ENCODE measurements around the gene DIS3L2.

The DIS3L2 gene

DNA sequence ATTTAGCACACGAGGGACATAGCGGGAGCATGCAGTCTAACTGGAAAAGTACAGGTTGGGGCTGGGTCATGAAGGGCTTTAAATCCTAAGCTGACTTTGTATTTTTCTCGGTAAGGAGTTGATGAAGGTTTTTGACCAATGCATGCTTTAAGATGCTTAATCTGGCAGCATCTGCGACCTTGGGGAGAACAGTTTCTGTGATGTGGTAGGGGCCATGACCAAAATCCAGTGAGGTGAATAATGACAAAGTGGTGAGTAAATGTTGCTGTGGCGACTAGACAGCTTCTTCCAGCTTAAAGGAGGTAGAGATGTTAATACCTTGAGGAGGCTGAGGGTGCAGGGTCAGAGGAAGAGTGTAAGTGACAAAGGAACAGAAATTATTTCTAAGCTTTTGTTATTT lies 242.4 kb downstream of the DIS3L2 start:
- DNase-seq = no peak

DNA sequence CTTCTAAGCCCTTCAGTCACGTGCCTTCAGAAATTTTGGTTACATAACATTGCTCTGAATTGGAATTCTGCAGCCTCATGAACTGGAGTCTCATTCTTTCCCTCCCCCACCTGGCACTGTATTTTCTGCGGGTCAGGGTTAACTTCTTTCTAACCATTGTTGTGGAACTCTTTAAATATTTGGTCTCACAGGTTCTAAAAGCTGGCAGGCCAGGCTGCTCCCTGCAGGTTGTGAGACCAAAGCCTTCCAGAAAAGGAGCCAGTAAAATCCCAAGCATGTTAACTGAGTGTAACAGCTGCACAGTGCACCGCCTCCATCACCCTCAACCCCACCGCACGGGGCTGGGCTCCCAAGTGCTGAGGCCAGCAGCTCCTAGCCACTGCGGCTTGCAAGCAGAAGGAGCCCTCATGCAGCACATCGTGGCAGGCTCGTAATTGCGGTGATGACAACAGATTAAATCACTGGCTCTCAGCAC lies 243.0 kb downstream of the DIS3L2 start:
- no peak for DNase-seq

- DNase-seq = no peak
Measured at GRCh38 chr2:232207174-232207573, 245.7 kb downstream of the DIS3L2 start.

- no peak for DNase-seq
Measured at GRCh38 chr2:232210306-232210705, 248.8 kb downstream of the DIS3L2 start.

- no peak for DNase-seq
Measured at GRCh38 chr2:232211743-232212686, 250.5 kb downstream of the DIS3L2 start.

DNA sequence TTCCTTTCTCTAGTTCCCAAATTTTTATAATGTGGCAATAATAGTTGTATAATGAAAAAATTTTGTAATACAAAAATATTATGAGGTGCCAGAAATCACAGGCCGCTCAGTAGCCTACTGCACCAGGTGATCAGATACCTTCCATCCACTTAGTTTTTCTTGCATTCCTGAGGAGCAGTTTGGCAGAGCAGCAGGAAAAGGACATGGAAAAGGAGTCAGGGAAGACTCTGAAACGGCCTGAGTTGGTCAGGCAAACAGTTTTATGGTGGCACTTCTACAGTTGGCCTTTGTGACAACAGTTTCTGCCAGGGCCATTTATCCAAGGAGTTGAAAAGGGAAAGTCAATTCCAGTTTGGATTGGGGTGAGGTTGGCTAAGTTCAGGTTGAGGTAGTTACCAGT lies 251.7 kb downstream of the DIS3L2 start:
- DNase-seq = no peak

DNA sequence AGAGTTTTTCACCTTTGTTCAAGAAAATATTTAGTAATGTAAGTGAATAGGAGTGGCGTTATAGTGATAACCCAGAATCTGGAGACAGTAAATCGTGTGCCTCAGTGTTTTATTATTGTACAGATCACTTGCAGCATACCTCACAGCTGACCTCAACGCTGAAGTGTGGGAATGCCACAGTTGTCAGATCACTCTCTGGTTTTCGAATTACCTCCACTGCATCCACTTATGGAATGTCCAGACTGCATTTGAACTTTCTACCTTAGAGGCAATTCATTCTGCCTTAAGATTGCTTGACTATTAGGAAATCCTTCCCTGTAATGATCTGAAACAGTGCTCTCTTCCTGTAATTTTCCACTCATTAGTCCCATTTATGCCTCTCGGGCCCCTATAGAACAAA lies 252.5 kb downstream of the DIS3L2 start:
- no peak for DNase-seq

DNA sequence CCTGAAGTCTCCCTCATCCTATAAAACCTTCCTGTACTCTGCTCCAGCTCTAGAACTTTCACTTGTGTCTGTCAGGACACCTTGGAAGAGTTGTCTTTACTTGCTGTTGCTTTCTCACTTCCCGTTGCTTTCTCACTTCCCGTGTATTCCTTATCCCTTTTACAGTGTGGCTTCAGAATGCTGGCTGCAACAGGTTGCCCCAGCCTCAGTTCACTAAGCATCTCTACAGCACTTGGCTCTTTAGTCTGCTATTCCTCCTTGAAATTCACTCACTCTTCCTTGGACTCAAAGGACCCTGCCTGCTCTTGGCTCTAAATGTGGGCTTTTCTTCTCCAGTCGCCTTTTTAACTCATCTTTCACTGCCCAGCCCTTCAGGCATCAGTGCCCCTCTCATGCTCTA lies 254.5 kb downstream of the DIS3L2 start:
- DNase-seq = no peak

- DNase-seq = no peak
Measured at GRCh38 chr2:232218778-232219495, 257.4 kb downstream of the DIS3L2 start.

- DNase-seq = no peak
Measured at GRCh38 chr2:232219496-232219870, 258.0 kb downstream of the DIS3L2 start.

DNA sequence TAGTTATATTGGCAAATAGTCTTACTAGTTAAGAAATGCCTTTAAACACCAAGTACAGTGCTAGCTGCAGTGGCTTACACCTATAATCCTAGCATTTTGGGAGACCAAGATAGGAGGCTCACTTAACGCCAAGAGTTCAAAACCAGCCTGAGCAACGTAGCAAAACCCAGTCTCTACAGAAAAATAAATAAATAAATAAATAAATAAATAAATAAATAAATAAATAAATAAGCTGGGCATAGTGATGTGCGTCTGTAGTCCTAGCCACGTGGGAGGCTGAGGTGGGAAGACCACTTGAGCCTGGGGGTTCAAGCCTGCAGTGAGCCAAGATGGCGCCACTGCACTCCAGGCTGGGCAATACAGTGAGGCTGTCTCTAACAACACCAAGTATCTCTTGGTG lies 258.4 kb downstream of the DIS3L2 start:
- DNase-seq = no peak

- DNase-seq = no peak
Measured at GRCh38 chr2:232225429-232225828, 263.9 kb downstream of the DIS3L2 start.

GRCh38 chr2:232225895-232226294 lies 264.4 kb downstream of the DIS3L2 start:
- no peak for DNase-seq

GRCh38 chr2:232228332-232228731 lies 266.8 kb downstream of the DIS3L2 start:
- DNase-seq = no peak

- no peak for DNase-seq
Measured at GRCh38 chr2:232228971-232229894, 267.7 kb downstream of the DIS3L2 start.

DNA sequence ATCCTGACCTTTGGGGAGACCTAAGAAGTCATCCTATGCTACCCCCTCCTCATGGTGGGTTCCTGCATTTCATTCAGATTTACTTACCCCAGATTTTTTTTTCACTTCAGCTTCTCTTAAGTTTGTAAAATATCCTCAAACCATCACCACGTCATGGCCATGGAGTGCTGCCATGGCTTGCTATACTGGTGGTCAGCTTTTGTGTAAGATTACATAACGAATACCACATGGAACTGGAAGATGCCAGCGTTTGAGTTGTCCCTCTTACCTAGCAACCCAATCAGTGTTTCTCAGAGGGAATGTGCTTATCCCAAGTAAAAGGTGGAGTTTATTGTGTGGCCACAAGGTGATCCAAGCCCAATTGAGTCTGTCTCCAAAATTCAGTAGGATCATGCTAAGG lies 268.4 kb downstream of the DIS3L2 start:
- no peak for DNase-seq

- no peak for DNase-seq
Measured at GRCh38 chr2:232230560-232230959, 269.0 kb downstream of the DIS3L2 start.

DNA sequence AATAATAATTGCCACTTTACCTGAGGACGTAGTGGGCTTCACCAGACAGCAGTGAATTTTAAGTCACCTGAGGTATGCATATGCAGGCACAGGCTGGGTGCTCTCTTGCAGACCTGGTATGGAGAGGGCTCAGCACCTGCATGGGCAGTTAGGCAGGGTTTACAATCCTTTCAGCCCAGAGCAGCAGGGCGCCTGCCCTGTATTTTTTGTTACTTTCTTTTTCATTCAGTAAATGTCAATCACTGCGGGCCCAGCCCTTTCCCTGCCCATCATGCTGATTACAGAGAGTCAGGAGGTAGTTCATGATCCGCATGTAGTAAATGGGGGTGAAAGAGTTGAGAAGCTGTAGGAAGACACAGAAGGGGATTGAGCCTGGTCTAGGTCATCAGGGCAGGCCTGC lies 270.0 kb downstream of the DIS3L2 start:
- DNase-seq = no peak

- no peak for DNase-seq
Measured at GRCh38 chr2:232232915-232233314, 271.4 kb downstream of the DIS3L2 start.

- DNase-seq = no peak
Measured at GRCh38 chr2:232234922-232235615, 273.6 kb downstream of the DIS3L2 start.

DNA sequence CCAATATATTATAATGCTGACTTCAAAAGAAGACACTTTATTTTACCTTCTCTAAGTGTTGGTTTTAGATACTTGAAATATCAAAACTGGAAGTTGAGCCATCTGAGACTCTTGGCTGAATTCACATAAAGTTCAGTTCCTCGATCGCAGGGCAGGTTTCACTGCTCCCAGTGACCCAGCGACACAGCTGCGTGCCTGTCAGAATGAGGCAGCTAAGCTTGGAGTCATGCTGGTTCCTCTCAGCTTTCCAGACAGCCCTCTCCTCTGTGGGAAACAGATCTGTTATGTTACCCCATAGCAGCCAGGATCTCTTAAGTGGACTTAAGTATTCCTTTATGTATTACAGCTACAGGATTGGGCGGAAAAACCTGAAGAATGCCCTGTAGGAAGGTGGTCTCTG lies 274.2 kb downstream of the DIS3L2 start:
- peak; percentile 54 for DNase-seq

DNA sequence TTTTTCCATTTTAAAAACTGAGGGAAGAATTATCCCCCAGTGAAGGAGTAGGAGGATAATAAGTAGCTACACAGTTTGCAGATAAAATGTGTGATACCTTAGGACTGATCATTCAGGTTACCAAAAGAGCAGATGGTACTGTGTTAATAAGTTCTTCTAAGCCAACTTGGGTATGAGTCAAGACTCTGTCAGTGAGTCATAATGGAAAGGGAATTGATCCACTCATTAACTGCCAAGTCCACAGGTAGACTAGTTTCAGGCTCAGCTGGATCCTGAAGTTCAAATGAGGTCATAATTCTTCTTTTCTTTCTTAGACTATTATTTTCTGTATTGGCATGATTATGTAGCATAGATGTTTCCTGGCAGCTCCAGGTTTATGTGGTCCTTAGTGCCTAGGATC lies 274.7 kb downstream of the DIS3L2 start:
- DNase-seq = no peak
